Endothelial cell of umbilical vein (primary cell): ENCODE results near the gene FMNL3. TPM values are rescaled to one million over a fixed set of nuclear protein-coding genes. Genes with fewer than 3 reads are reported as not detected.

Experiments used
- BruUV-seq: library from RNA; stranded (reverse); fragments of 400-500 nt; replicated peaks from 2 replicates; lab custom pipeline; 2021; lab: Mats Ljungman, UMichigan
- CTCF ChIA-PET: fragments of 300-600, 350-600 bp; sonication (Branson Sonifier 250); formaldehyde crosslinking; loops from one replicate; lab custom pipeline; 2021; ENCODE audit warnings: antibody characterized with exemption, inconsistent platforms; lab: Charles Lee
- POLR2A ChIA-PET: fragments of 300-600, 350-600 bp; sonication (Branson Sonifier 250); formaldehyde crosslinking; loops from one replicate; lab custom pipeline; 2021; ENCODE audit warnings: antibody characterized with exemption, inconsistent platforms; lab: Charles Lee
- DNase-seq: peaks from one replicate; pipeline ENCODE4 v3.0.0-alpha.2; 2011; ENCODE audit warnings: low read depth, low spot score
- FAIRE-seq: peaks from 2 replicates; lab custom pipeline; 2011; peaks lifted over from hg19 to GRCh38; lab: Jason Lieb, UNC
- H2AFZ ChIP-seq: 2 replicates; pipeline ENCODE4 v1.6.0; 2012; ENCODE audit warnings: low read depth, low read length, control low read depth, inconsistent platforms
- H3K27ac ChIP-seq: 2 replicates; pipeline ENCODE4 v1.5.1; 2011; ENCODE audit warnings: low read depth, mild to moderate bottlenecking, control low read depth, low read length, moderate library complexity; ENCODE audit not compliant: insufficient read depth
- H3K27me3 ChIP-seq, 2 experiments: 2 replicates each; pipeline versions ENCODE4 v1.6.0 to v1.6.1; 2011; ENCODE audit warnings: low read length in 2 of 2, mixed read lengths in 1 of 2; ENCODE audit not compliant: control insufficient read depth in 2 of 2, insufficient read depth in 2 of 2
- H3K36me3 ChIP-seq, 2 experiments: 2 replicates in 1 of 2; 3 replicates in 1 of 2; pipeline ENCODE4 v1.5.1; 2011; ENCODE audit warnings: low read length in 2 of 2, mild to moderate bottlenecking in 1 of 2, moderate library complexity in 1 of 2; ENCODE audit not compliant: control insufficient read depth in 2 of 2, insufficient read depth in 2 of 2; ENCODE audit errors: extremely low read depth in 1 of 2
- H3K4me1 ChIP-seq: 3 replicates; pipeline ENCODE4 v1.5.1; 2011; ENCODE audit warnings: mild to moderate bottlenecking, low read length; ENCODE audit not compliant: control insufficient read depth, insufficient read depth; ENCODE audit errors: extremely low read depth
- H3K4me2 ChIP-seq: 2 replicates; pipeline ENCODE4 v1.6.1; 2011; ENCODE audit warnings: low read length, control low read depth, mixed read lengths; ENCODE audit not compliant: insufficient read depth
- H3K4me3 ChIP-seq, 3 experiments: fragments of 200-600 bp in 1 of 3; sonication (generic), shearing (Covaris generic) in 1 of 3; replicated peaks in 1 of 3; 2 replicates each; pipeline ENCODE4 v1.5.1; 2011 to 2016; ENCODE audit warnings: control low read depth in 3 of 3, low read length in 3 of 3, mild to moderate bottlenecking in 2 of 3, inconsistent platforms in 1 of 3, low read depth in 1 of 3, moderate library complexity in 1 of 3; ENCODE audit not compliant: insufficient read depth in 1 of 3
- H3K79me2 ChIP-seq: 2 replicates; pipeline ENCODE4 v1.6.0; 2012; ENCODE audit warnings: low read length, inconsistent platforms; ENCODE audit not compliant: control insufficient read depth, insufficient read depth
- H3K9ac ChIP-seq: replicated peaks from 2 replicates; pipeline ENCODE3; 2011; ENCODE audit warnings: low read length, control low read depth; ENCODE audit not compliant: insufficient read depth; ENCODE audit errors: extremely low read depth
- H3K9me1 ChIP-seq: replicated peaks from 3 replicates; pipeline ENCODE4 v1.6.0; 2011; ENCODE audit warnings: mild to moderate bottlenecking, low read length; ENCODE audit not compliant: control insufficient read depth, insufficient read depth; ENCODE audit errors: extremely low read depth
- H3K9me3 ChIP-seq: replicated peaks from 2 replicates; pipeline ENCODE4 v1.5.1; 2012; ENCODE audit warnings: low read length, inconsistent platforms; ENCODE audit not compliant: control insufficient read depth, insufficient read depth
- H4K20me1 ChIP-seq: replicated peaks from 2 replicates; pipeline ENCODE3; 2011; ENCODE audit warnings: mild to moderate bottlenecking, low read length; ENCODE audit not compliant: control insufficient read depth, insufficient read depth; ENCODE audit errors: extremely low read depth
- CTCF ChIP-seq, 2 donors: IDR thresholded peaks; 1 replicate in 1 of 2; 2 replicates in 1 of 2; pipeline ENCODE4 v1.5.1; 2011; ENCODE audit warnings: low read length in 2 of 2, mild to moderate bottlenecking in 2 of 2, moderate library complexity in 2 of 2, control low read depth in 1 of 2, inconsistent platforms in 1 of 2, low read depth in 1 of 2; ENCODE audit not compliant: insufficient read depth in 1 of 2; ENCODE audit errors: extremely low read depth in 1 of 2
- EZH2 ChIP-seq: IDR thresholded peaks from 2 replicates; pipeline ENCODE4 v1.6.1; 2012; ENCODE audit warnings: borderline replicate concordance, low read depth, mild to moderate bottlenecking, moderate library complexity, low read length, inconsistent platforms; ENCODE audit not compliant: severe bottlenecking
- FOS ChIP-seq: IDR thresholded peaks from 2 replicates; pipeline ENCODE4 v1.6.1; 2011; ENCODE audit warnings: mild to moderate bottlenecking, low read length, moderate library complexity, borderline replicate concordance; ENCODE audit not compliant: insufficient read depth
- GATA2 ChIP-seq: IDR thresholded peaks from 2 replicates; pipeline ENCODE4 v1.7.0; 2011; ENCODE audit warnings: low read depth, mild to moderate bottlenecking, moderate library complexity, mixed read lengths, low read length; ENCODE audit not compliant: insufficient read length, insufficient read depth
- JUN ChIP-seq: IDR thresholded peaks from 2 replicates; pipeline ENCODE4 v1.6.1; 2011; ENCODE audit warnings: borderline replicate concordance, low read depth; ENCODE audit not compliant: insufficient read length, insufficient read depth
- MAX ChIP-seq: IDR thresholded peaks from 2 replicates; pipeline ENCODE4 v1.6.1; 2011; ENCODE audit not compliant: insufficient read depth, insufficient read length
- MYC ChIP-seq: IDR thresholded peaks from one replicate; pipeline ENCODE4 v1.6.1; 2011; ENCODE audit warnings: mild to moderate bottlenecking, low read depth, low read length
- POLR2A ChIP-seq: IDR thresholded peaks from 2 replicates; pipeline ENCODE4 v1.6.1; 2012; ENCODE audit warnings: low read depth, mild to moderate bottlenecking, control low read depth, low read length
- POLR2AphosphoS5 ChIP-seq: IDR thresholded peaks from 2 replicates; pipeline ENCODE4 v1.6.1; 2012; ENCODE audit warnings: low read depth, mild to moderate bottlenecking, control low read depth, low read length, moderate library complexity; ENCODE audit not compliant: insufficient read depth
- dilution Hi-C: fragments of 300-500 bp; cut with MboI; formaldehyde crosslinking; loops from one replicate; pipeline ENCODE4 v1.15.0; 2019; ENCODE audit warnings: low sequenced_read_pairs; ENCODE audit not compliant: extremely low pct_ligation_motif_present
- intact Hi-C: fragments of 100-400 bp; cut with micrococcal nuclease; formaldehyde crosslinking; loops from one replicate; pipeline ENCODE4 v1.10.0; 2022
- polyA plus RNA-seq, 4 experiments: library from polyadenylated mRNA; depleted of rRNA in 3 of 4; stranded (reverse) in 3 of 4; unstranded in 1 of 4; fragments of >200 nt; gene quantifications; 2 replicates each; pipeline versions ENCODE4 v1.2.1 to v1.2.3, GENCODE V29; 2011 to 2012; ENCODE audit warnings: missing spikeins in 1 of 4
- total RNA-seq: library from RNA; stranded (reverse); gene quantifications from 2 replicates; pipeline ENCODE4 v1.2.3, GENCODE V29; 2021

The FMNL3 gene
- total and polyA plus RNA-seq, 2 donors (not counting 3 experiments of a cell fraction or from before 2014, with no cell fraction given) = 35.1 to 93.3 TPM

GRCh38 chr12:49618576-49618975 lies 88.6 kb downstream of the FMNL3 start:
- Histone ChIP-seq H3K27ac (no peak overlapping the region), H3K9me1 (no peaks in the 10 kb centered on the region), H3K4me1 (peaks cover 13% of the 10 kb centered on the region), H4K20me1 (no peaks in the 10 kb centered on the region), H3K4me2 (no peak overlapping the region), H3K79me2 (no peaks in the 10 kb centered on the region), H3K4me3 (no peak overlapping the region), H3K36me3 (no peaks in the 10 kb centered on the region), H3K9me3 (no peaks in the 10 kb centered on the region), H3K27me3 (peaks cover 6 to 21% of the 10 kb centered on the region in 2 experiments), H2AFZ (no peak overlapping the region), H3K9ac (no peak overlapping the region)
- no peak for FAIRE-seq
- intact Hi-C loops (no loop called here), dilution Hi-C loops (no loop called here)
- no peak for DNase-seq
- ChIA-PET CTCF (interaction anchor here (1.5 to 2.2 kb wide), 3 partner anchors 38 to 287 kb away, joined by 4 to 7 read pairs (median 5); no protein-coding TSS in a partner anchor), POLR2A (no interaction called here)
- BruUV-seq = no TSS peak
- TF ChIP-seq MAX = no peak
- TF ChIP-seq CTCF (IDR thresholded peaks at IDR 0.05; ENCODE audit: extremely low read depth in 1 of 2, insufficient read depth in 1 of 2, low read depth in 1 of 2, low read length in 2 of 2) = no peak
- TF ChIP-seq GATA2 = no peak

- Histone ChIP-seq H4K20me1 (no peaks in the 10 kb centered on the region), H3K79me2 (no peaks in the 10 kb centered on the region), H3K27ac (no peak overlapping the region), H2AFZ (no peak overlapping the region), H3K9me3 (no peaks in the 10 kb centered on the region), H3K9ac (no peak overlapping the region), H3K9me1 (no peaks in the 10 kb centered on the region), H3K27me3 (peaks cover 6 to 21% of the 10 kb centered on the region in 2 experiments), H3K36me3 (no peaks in the 10 kb centered on the region), H3K4me1 (peaks cover 2% of the 10 kb centered on the region), H3K4me2 (no peak overlapping the region), H3K4me3 (no peak overlapping the region)
- no TSS peak for BruUV-seq
- intact Hi-C loops (no loop called here), dilution Hi-C loops (no loop called here)
- DNase-seq = no peak
- no peak for FAIRE-seq
- ChIA-PET POLR2A (no interaction called here), CTCF (no interaction called here)
- no peak for TF ChIP-seq EZH2
- no peak for TF ChIP-seq FOS
- no peak for TF ChIP-seq JUN
- no peak for TF ChIP-seq MYC
- TF ChIP-seq MAX = no peak
- TF ChIP-seq GATA2 = no peak
- TF ChIP-seq CTCF (IDR thresholded peaks at IDR 0.05; ENCODE audit: extremely low read depth in 1 of 2, insufficient read depth in 1 of 2, low read depth in 1 of 2, low read length in 2 of 2) = no peak
- no peak for TF ChIP-seq POLR2AphosphoS5
- TF ChIP-seq POLR2A = no peak
Measured at GRCh38 chr12:49616533-49617219, 90.5 kb downstream of the FMNL3 start.
